Measurements from ENCODE around the gene SLC25A48. TPM values are rescaled to one million over a fixed set of nuclear protein-coding genes. Genes with fewer than 3 reads are reported as not detected.

The SLC25A48 gene
- total RNA-seq, 1 donor from 2014 or later, result not detected

DNA sequence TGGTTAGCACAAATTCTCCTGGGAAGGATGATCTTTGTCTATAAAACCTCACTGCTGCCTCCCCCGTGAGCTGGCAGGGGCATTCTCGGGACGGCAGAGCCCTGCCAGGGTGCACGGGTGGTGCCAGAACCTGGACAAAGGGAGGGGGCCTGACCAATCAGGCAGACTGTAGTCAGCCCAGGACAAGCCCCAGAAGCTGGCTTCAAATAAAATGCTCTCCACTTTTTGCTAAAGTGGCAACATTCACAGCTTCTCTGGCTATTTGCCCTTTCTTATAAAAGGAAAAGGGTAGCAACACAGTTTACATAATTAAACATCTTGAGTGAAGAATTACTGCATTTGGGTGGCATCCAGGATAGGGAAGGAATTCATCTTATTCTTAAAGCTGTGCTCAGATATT, 46.8 kb downstream of the SLC25A48 start:
- DNase-seq (ENCODE audit: low read depth) (no peak), FAIRE-seq (no peak)
- H3K27me3 ChIP-seq (ENCODE audit: control insufficient read depth, insufficient read depth, low read length), result peaks cover 5% of the 10 kb centered on the region
- H3K4me3 ChIP-seq (ENCODE audit: low read depth, low read length), result no peak overlapping the region
- TF ChIP-seq, protein P1, sequence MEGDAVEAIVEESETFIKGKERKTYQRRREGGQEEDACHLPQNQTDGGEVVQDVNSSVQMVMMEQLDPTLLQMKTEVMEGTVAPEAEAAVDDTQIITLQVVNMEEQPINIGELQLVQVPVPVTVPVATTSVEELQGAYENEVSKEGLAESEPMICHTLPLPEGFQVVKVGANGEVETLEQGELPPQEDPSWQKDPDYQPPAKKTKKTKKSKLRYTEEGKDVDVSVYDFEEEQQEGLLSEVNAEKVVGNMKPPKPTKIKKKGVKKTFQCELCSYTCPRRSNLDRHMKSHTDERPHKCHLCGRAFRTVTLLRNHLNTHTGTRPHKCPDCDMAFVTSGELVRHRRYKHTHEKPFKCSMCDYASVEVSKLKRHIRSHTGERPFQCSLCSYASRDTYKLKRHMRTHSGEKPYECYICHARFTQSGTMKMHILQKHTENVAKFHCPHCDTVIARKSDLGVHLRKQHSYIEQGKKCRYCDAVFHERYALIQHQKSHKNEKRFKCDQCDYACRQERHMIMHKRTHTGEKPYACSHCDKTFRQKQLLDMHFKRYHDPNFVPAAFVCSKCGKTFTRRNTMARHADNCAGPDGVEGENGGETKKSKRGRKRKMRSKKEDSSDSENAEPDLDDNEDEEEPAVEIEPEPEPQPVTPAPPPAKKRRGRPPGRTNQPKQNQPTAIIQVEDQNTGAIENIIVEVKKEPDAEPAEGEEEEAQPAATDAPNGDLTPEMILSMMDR (IDR thresholded peaks at IDR 0.05; ENCODE audit: insufficient read depth, low read length, severe bottlenecking), result no peak
- H3K36me3 ChIP-seq (ENCODE audit: control insufficient read depth, insufficient read depth, low read length), result no peaks in the 10 kb centered on the region

GRCh38 chr5:135881819-135882218, 47.4 kb downstream of the SLC25A48 start:
- no peaks in the 10 kb centered on the region for H3K36me3 ChIP-seq (ENCODE audit: control insufficient read depth, insufficient read depth, low read length)
- FAIRE-seq (peak; percentile 47), DNase-seq (ENCODE audit: low read depth) (no peak)
- TF ChIP-seq, protein P1 (IDR thresholded peaks at IDR 0.05; ENCODE audit: insufficient read depth, low read length, severe bottlenecking), result no peak
- H3K27me3 ChIP-seq (ENCODE audit: control insufficient read depth, insufficient read depth, low read length), result peaks cover 5% of the 10 kb centered on the region
- no peak overlapping the region for H3K4me3 ChIP-seq (ENCODE audit: low read depth, low read length)

GRCh38 chr5:135883026-135883425, 48.6 kb downstream of the SLC25A48 start:
- TF ChIP-seq, protein P1 (IDR thresholded peaks at IDR 0.05; ENCODE audit: insufficient read depth, low read length, severe bottlenecking), result no peak
- Histone ChIP-seq H3K4me3 (ENCODE audit: low read depth, low read length) (no peak overlapping the region), H3K27me3 (ENCODE audit: control insufficient read depth, insufficient read depth, low read length) (peaks cover 2% of the 10 kb centered on the region), H3K36me3 (ENCODE audit: control insufficient read depth, insufficient read depth, low read length) (no peaks in the 10 kb centered on the region)
- DNase-seq (ENCODE audit: low read depth) (no peak), FAIRE-seq (no peak)

GRCh38 chr5:135883441-135883840, 49.0 kb downstream of the SLC25A48 start:
- no peaks in the 10 kb centered on the region for H3K36me3 ChIP-seq (ENCODE audit: control insufficient read depth, insufficient read depth, low read length)
- FAIRE-seq (no peak), DNase-seq (ENCODE audit: low read depth) (no peak)
- peaks cover 2% of the 10 kb centered on the region for H3K27me3 ChIP-seq (ENCODE audit: control insufficient read depth, insufficient read depth, low read length)
- no peak overlapping the region for H3K4me3 ChIP-seq (ENCODE audit: low read depth, low read length)
- TF ChIP-seq, protein P1 (IDR thresholded peaks at IDR 0.05; ENCODE audit: insufficient read depth, low read length, severe bottlenecking), result peak; percentile 29

GRCh38 chr5:135885031-135885430, 50.6 kb downstream of the SLC25A48 start:
- Histone ChIP-seq H3K36me3 (ENCODE audit: control insufficient read depth, insufficient read depth, low read length) (no peaks in the 10 kb centered on the region), H3K27me3 (ENCODE audit: control insufficient read depth, insufficient read depth, low read length) (peaks cover 2% of the 10 kb centered on the region), H3K4me3 (ENCODE audit: low read depth, low read length) (no peak overlapping the region)
- no peak for FAIRE-seq
- TF ChIP-seq, protein P1 (IDR thresholded peaks at IDR 0.05; ENCODE audit: insufficient read depth, low read length, severe bottlenecking), result no peak
- no peak for DNase-seq (ENCODE audit: low read depth)

DNA sequence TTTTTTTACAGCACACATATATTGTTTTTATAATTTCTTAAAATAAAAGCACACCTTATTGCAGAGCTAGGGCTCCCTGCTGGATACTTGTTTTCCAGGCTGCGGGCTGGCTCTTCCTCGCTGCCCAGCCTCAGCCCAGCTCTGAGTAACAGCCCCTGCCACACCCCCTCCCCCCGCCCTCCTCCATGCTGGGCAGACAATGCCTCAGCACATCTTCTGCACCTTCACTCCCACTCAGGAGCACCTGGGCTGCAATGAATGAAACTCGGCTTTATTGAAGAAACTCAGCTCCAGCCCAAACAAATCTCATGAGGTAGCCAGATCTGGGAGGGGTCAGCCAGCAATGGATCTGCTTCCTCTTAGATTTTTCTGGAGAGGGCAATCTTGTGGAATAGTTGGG, 51.7 kb downstream of the SLC25A48 start:
- FAIRE-seq, result no peak
- peaks cover 2% of the 10 kb centered on the region for H3K27me3 ChIP-seq (ENCODE audit: control insufficient read depth, insufficient read depth, low read length)
- no peak overlapping the region for H3K4me3 ChIP-seq (ENCODE audit: low read depth, low read length)
- H3K36me3 ChIP-seq (ENCODE audit: control insufficient read depth, insufficient read depth, low read length), result no peaks in the 10 kb centered on the region
- TF ChIP-seq, protein P1 (IDR thresholded peaks at IDR 0.05; ENCODE audit: insufficient read depth, low read length, severe bottlenecking), result no peak
- DNase-seq (ENCODE audit: low read depth), result no peak

Data from bronchial epithelial cell (primary cell).